Smooth muscle cell of bladder (primary cell): ENCODE results near the gene TMEM126B. TPM values are rescaled to one million over a fixed set of nuclear protein-coding genes. Genes with fewer than 3 reads are reported as not detected.

ENCODE experiments used
- total RNA-seq: library from RNA; depleted of rRNA; stranded (reverse); fragments of >200 nt; gene quantifications from 2 replicates; pipeline ENCODE4 v1.2.3, GENCODE V29; 2014

TMEM126B gene
- total RNA-seq, result 42.4 and 43.5 TPM in 2 replicates

DNA sequence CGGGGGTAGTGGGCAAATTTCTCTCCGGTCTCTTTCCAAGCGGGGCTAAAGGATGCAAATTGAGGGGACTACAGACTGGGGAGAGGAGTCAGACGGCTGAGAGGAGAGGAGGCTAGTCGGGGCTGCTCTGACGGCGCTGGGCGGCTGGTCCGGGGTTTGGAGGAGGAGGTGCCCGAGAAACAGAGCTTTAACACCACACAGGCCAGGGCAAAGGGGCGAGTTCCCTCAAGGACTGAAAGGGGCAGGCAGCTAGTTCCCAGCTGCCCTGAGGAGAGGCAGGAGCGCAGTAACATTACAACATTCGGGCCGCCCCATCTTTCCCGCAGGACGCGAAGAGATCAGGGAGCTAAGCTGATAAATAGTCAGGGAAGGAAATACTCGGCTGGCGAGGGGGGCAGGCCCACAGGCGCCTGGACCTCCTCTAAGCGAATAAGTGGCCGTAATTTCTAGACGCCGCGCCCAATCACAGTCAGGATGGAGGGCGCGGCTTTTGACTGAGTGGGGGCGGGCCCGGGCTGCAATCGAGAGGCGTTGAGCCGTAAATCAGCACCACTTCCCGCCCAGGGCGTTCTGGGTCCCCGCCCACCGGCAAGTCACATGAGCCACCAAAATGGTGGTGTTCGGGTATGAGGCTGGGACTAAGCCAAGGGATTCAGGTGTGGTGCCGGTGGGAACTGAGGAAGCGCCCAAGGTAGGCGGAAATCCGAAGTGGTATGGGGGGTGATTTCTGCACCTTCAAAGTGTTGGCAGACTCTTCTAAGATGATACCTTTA is at the start of gene TMEM126B:
Gene TMEM126B, plus strand, starts transcription at position 596 of the 773 bp plus-strand sequence. Its CDS starts 15 bp downstream, at position 611.

DNA sequence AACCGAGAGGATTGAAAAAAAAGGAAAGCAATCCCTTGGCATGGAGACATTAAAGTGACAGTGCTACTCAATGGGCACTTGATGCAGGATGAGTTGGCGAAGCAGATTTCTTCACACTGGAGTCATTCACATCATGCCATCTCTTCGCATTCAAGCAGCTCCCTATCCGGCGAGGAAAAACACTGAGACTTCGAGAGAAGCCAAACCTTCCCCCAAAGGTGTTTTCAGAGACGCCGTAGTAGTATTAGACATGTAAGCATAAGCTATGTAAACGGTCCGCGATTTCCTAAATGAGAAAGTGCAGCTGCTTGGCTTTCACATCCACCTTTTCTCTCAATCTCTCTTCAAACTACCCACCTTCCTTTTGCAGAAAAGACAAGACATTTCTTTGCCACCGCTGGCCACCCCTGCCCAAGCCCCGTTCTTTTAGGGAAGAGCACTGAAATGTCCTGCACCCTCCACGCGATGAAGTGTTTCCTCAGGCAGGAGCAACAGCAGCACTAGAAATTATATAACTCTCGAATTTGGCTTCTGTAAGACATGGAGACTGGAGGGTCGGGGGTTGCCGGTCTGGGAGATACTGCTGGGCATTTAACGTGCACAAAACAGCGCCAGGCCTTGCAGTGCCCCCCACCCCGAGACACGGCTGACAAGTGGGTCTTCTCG is 928 bp upstream of the TMEM126B start, which contains the start of gene DLG2:
Gene DLG2, minus strand, starts transcription at position 13 of the 666 bp plus-strand sequence.

DNA sequence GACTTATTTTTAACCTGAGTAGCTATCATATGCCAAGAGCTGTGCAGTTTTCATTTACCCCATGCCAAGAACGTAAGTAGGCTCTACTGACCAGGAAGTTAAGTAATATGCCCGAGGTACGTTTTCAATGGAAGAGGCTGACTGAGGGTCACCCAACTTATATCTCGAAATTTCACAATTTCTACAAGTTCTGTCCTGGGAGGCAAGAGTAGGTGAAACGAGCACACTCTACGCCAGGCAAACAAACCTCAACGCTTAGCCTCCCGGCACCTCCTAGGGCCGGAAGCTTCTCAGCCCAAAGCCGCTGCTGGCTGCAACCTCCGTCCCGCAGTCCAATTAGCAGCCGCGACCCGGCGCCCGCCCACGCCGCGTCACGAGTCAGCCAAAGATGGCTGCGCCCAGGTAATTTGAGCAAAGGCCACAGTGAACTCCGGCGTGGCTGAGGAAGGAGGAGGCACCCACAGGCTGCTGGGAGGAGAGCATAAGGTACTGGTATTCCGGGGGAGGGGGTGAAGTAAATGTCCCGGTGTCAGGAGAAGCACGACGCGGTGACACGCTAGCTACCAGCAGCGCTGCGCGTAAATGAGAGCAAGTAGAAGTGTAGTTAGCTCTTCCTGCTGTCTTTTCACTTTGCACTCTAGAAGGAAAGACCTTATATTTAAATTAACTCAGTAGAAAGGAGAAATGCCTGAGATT is 19.4 kb downstream of the TMEM126B start, which contains the start of gene TMEM126A:
Gene TMEM126A, plus strand, starts transcription at position 364 of the 696 bp plus-strand sequence. CDS start 2,289 bp downstream, outside the sequence.

DNA sequence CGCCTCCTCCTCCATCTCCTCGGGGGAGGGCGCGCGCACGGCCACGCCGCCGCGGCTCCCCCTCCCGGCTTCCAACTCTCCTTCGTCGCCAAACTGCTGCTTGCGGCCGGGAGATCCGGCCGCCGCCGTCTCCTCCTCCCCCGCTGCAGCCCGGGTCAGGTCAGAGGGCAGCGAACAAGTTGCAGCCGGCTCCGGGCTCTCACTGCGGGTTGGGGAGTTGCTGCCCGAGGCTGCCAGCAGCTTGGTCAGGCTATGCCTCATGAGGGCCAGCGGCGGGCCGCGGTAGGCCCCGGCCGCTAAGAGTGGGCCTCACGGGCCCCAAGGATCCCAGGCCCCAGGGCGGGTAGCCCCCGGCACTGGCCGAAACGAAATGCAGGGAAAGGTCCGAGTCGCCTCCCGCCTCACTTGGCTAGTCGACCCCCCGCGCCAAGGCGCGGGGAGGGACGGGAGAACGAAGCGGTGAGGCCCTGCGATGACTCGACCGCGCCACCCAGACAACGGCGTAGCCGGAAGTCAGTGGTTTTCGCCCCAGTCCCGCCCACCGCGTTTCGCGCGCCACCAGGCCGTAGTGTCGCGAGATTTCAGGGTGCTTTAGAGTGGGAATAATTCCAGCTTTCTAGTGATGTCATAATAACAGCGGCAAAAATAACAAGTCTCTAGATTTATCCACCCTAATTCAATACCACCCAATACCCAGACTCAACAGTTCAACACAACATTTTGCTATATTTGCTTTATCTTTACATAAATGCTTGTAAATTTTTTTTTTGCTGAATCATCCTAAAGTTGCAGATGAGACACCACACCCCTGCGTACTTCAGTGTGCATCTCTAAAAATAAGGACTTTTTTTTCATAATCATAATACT is 36.5 kb downstream of the TMEM126B start, which contains the start of gene CREBZF:
Gene CREBZF, minus strand, starts transcription at position 515 of the 867 bp plus-strand sequence. Its CDS starts 254 bp downstream, at position 261.

DNA sequence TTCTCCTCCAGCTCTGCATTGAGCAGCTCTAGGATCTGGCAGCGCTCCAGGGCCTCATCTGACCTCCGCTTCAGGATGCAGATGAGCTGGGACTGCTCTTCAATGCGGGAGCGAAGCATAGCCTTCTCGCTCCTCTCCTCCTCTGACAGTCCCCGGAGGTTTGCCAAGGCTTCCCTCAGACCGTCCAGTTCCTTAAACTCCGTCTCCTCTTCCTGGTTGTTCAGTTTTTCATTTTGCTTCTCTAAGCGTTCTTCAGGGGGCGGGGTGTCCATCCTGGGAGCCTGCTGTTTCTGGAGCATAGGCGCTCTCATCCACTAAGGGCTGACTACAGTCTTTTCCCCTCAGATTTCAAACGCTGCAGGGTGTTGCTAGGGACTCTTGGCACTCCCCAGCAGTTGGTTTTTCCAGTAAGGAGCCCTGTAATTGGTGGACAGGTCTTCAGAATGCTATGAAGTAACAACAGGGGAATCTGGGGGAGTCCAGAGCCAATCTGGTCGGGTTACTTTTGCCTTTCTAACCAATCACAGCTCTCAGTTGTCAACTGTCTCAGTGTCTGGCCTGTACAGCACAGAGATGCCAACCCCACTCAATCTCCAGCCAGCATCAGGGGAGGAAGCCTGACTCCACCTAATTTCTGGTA is 57.5 kb downstream of the TMEM126B start, which contains the start of gene CCDC89:
Gene CCDC89, minus strand, starts transcription at position 376 of the 640 bp plus-strand sequence. Its CDS starts 65 bp downstream, at position 311.

Other genes starting within 250 kb of the TMEM126B start
- 0.85 and 1.6 TPM in 2 replicates for gene DLG2, start 1.2 kb upstream of the TMEM126B start, total RNA-seq
- gene TMEM126A, start 19.4 kb downstream of the TMEM126B start, total RNA-seq, result 41.5 and 48.1 TPM in 2 replicates
- 31.0 and 32.4 TPM in 2 replicates for gene CREBZF, start 36.5 kb downstream of the TMEM126B start, total RNA-seq
- gene CCDC89, start 57.6 kb downstream of the TMEM126B start, total RNA-seq, result 3.3 and 4.3 TPM in 2 replicates
- 29.2 and 33.4 TPM in 2 replicates for gene SYTL2, start 182.5 kb downstream of the TMEM126B start, total RNA-seq
- gene CCDC83, start 226.8 kb downstream of the TMEM126B start, total RNA-seq, result 0.18 TPM in 1 of 2 replicates, not detected in the other